Inflammatory macrophage treated with lipopolysaccharide for 1 hour (primary cell): ENCODE results near the gene PFKL.
"Not testable (repeated sequence)": the region's sequence is repeated elsewhere in the genome, so short reads cannot be mapped to it uniquely, and the experiment has no call there.

Experiments
- DNase-seq, 2 donors: peaks; one replicate each; pipeline ENCODE4 v3.0.0-alpha.2; 2020 to 2022

Gene PFKL

DNA sequence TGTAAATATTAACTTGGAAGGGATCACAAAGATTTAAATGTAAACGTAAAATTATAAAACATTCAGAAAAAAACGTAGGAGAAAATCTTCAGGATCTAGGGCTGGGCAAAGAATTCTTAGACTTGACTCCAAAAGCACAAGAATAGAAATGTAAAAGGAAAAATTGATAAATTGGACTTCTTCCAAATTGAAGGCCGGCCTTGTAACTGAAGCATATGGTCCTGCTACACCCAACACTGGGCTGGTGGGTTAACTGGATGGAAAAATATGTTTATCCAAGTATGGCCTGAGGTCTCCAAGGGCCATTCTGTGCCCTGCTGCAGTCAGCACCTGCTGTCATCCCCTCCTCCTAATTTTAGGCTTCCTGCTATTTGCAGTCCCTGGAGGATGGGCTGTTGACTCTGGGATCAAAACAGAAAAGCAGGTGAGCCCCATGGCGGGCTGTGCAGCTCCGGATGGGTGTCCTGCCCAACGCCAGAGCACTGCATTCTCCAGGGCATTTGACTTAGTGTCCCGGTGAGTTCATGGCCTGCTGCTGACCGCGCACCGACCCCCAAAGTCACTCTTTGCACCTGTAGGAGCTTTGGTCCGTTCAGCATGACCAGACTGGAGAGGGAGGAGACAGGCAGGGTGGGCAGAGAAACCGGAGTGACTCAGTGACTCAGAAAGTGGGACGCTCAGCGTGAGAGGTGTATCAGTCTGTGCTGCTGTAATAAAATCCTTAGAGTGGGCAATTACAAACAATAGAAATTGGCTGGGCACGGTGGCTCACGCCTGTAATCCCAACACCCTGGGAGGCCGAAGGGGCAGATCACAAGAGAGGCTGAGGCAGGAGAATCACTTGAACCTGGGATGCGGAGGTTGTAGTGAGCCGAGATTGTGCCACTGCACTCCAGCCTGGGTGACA is 20.2 kb upstream of the PFKL start:
- DNase-seq = no peak

DNA sequence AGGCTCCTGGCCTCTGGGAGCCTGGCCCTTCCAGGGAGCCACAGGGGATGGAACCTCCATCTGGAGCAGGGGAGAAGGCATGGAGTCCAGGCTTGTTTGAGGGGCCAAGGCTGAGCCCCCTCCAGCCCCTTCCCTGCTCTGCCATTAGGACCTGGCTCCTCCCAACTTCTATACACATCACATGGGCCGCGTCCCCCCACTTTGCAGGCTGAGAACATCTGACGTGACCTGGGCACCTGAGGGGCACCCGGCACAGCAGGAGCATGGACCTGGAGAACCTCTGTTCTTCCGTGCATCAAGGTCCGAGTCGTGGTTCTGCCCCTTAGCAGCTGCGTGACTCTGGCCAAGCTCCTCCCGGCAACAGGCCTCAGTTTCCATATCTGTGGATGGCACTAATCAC is 18.1 kb upstream of the PFKL start:
- DNase-seq = no peak

DNA sequence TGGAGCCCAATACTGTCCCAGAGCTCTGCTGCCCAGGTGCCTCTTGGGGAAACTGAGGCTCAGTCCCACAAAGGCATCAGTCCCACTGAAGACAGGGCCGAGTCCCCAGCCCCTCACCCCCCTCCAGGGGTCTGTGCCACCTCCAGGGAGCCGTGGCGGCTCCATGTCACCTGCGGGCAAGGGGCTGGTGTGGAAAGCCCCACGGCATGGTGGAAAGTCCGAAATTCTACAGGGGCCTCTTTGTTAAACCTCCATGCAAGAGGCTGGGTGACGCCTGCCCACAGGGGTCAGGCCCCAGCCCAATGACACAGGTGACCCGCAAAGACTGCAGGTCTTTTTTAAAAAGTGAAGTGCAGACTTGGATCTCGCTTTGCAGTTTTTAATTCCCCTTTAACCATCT is 17.5 kb upstream of the PFKL start:
- DNase-seq = no peak

DNA sequence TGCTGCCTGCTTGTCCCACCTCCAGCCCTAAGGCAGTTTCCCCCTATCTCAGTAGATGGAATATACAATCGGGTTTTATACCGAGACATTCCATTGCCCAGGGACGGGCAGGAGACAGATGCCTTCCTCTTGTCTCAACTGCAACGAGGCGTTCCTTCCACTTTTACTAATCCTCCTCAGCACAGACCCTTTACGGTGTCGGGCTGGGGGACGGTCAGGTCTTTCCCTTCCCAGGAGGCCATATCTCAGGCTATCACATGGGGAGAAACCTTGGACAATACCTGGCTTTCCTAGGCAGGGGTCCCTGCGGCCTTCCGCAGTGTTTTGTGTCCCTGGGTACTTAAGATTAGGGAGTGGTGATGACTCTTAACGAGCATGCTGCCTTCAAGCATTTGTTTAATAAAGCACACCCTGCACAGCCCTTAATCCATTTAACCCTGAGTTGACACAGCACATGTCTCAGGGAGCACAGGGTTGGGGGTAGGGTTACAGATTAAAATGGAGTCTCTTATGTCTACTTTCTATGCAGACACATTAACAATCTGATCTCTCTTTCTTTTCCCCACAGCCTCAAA is 16.6 kb upstream of the PFKL start:
- DNase-seq = not testable (repeated sequence)

DNA sequence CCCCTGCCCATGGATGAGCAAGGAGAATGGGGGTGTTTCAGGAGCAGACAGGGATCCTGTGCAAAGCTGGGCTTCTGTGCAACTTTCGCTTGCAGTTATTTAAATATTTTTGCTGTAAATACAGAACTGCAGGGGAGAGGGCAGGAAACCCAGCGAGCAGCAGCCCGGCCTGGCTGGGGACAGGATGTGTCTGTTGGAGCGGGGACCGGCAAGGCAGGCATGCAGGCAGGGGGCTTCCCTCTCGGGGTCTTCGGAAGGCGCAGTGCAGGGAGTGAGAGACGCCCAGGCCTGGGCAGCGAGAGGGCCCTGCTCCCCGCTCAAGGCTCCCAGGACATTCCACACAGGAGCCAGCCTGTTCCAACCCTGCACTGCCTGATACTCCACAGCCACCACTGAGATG is 15.9 kb upstream of the PFKL start:
- no peak for DNase-seq

DNA sequence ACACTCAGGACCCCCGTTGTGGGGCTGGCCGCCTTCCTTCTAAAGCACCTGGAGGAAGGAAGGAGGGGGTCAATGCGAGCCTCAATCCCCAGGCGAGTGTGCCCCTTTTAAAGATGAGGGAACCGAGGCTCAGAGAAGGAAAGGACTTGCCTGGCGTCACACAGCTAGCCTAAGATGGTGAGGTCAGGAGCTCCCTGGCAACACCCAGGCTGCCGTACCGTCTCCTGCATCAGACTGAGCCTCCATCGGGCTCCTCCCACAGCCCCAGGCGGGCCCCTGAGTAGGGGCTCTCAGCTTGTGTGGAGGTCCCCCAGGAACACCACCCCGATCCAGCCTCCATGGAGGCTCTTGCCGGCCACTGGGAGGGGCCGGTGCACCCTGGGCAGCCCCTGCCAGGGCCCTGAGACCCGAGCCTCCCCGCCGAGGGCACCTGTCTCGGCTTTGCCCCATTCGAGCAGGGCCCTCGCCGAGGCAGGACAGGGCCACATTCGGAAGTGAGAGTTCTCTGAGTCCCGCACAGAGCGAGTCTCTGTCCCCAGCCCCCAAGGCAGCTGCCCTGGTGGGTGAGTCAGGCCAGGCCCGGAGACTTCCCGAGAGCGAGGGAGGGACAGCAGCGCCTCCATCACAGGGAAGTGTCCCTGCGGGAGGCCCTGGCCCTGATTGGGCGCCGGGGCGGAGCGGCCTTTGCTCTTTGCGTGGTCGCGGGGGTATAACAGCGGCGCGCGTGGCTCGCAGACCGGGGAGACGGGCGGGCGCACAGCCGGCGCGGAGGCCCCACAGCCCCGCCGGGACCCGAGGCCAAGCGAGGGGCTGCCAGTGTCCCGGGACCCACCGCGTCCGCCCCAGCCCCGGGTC is 14.5 kb upstream of the PFKL start, which contains the start of gene AIRE:
Gene AIRE (plus strand): TSS at position 739 of the 855 bp plus-strand sequence. CDS start 131 bp downstream, outside the sequence.
- DNase-seq = no peak

DNA sequence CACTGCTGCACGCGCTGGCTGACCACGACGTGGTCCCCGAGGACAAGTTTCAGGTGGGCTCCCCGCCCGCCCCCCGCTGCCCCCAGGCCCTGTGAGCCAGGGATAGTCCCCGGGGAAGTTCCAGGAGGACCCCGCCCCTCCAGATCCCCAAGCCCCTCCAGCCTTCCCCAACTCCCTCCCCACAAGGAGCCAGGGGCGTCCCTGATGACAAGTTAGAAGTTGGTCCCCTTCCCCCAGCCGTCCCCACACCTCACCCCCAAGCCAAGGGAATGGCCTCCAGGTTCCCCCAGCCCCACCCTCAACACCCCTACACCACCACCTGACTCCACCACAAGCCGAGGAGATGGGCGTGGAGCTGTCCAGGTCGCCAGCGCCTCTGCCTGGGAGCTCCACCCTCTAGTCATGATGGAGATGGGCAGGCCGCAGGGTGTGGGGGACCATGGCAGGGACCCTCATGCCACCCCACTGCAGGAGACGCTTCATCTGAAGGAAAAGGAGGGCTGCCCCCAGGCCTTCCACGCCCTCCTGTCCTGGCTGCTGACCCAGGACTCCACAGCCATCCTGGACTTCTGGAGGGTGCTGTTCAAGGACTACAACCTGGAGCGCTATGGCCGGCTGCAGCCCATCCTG is 13.7 kb upstream of the PFKL start:
- no peak for DNase-seq

DNA sequence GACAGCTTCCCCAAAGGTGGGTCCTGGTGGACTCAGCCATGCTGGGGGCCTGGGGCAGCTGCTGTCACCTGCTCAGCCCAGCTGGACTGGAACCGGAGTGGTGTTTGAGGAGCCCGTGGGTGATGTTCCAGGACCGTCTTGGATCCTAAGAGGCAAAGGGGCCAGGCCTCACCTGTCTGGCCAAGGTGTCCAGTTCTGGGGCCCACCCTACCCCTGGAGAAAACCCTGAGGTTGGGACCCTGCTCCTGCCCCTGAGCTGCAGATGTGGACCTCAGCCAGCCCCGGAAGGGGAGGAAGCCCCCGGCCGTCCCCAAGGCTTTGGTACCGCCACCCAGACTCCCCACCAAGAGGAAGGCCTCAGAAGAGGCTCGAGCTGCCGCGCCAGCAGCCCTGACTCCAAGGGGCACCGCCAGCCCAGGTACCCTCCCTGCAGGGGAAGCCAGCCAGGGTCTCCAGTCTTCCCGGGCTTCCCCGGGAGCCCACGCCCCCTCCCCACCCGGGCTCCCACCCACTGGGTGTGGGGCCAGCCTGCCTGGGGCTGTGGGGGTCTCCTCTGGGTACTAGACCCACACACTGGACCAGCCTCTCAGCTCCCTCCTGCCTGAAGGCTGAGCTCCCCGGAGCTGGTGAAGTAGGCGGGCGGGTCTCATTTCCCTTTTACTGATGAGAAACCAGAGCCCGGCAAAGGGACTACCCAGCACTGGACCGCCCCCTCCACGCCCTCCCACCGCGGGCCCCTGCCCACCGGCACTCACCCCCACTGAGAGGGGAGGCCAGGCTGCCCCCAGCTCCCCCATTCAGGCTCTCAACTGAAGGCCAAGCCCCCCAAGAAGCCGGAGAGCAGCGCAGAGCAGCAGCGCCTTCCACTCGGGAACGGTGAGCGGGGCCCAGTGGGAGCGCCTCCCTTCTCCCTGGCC is 12.9 kb upstream of the PFKL start:
- peak in 1 of 2 donors; percentile 34 for DNase-seq

DNA sequence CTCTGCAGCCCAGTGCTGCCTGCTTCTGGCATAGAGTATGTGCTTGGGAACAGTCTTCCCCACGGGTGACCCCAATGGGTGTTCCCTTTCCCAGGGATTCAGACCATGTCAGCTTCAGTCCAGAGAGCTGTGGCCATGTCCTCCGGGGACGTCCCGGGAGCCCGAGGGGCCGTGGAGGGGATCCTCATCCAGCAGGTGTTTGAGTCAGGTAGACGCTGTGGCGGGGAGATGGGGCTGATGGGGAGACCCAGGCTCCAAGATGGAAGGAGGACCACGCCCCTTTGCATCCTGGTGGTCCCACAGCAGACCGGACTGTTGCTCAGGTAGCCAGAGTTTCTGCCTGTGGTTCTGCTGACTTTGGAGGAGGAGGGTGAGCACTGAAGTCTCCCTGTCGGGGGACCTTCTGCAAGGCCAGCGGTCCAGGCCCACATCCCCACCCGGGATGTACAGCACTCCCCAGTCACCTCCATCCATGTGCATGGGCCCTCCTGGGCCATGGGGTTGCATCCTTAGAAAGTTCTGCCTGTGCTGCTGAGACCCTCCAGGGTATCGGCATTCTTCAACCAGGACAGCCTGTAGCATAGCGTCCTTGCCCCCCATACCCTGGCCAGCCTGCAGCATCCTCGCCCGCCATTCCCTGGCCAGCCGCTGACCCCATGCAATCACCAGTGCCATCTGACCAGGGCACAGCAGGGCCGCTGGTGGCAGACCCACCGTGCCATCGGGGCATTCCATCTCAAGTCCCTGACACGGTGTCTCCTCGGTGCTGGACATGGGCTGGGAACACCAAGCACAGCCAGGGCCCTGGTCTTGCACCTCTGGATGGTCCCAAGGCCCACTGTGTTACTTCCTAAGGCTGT is 11.4 kb upstream of the PFKL start:
- DNase-seq = no peak

DNA sequence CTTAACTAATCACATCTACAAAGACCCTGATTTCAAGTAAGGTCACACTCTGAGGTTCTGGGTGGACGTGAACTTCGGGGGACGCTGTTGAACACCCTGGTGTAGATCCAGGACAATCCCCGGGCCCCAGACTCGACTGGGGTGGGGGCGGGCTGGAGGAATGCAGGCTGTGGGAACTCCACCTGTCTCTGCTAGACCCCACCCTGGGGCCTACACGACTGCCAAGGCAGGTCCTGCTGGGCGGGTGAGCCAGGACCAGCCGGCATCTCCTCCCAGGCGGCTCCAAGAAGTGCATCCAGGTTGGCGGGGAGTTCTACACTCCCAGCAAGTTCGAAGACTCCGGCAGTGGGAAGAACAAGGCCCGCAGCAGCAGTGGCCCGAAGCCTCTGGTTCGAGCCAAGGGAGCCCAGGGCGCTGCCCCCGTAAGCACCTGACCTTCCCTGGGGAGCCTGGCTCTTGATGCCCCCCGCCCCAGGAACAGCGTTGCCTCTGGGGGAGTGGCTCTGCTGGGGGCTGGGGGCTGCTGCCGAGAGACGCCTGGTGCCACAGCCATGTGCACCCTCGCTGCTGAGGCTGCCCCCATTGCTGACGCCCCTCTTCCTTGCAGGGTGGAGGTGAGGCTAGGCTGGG is 10.4 kb upstream of the PFKL start:
- no peak for DNase-seq

DNA sequence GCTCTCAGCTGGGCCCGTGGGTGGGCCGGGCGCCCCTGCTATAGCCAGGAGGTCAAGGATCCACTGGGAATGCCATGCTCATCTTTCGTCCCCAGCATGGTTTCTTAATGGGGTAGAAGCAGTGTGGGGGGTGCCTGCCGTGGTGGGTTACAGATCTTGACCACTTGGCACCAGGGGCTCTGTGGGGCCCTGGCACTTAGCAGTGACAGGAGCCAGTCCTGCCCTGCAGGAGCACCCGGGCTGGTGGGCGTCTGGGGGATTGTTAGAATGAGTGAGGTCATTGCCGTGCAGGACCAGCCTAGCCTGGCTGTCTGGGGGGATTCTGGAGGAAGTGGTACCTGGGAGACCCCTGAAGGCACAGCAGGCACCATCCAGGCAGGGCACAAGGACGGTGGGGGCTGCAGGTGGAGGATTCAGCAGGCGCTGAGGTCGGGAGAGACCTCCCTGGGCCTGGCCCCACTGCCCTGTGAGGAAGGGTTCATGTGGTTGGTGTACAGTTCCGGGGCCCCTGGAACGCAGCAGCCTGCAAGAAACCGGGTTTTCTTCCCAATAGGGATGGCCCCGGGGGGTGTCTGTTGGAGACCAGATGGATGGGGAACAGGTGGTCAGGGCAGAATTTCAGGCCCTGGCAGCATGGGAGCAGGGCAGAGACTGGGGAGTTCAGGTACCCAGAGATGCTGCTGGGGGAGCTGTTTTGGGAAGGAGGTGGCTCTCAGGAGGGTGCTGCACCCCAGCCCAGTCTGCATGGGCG is 9.4 kb upstream of the PFKL start:
- DNase-seq = no peak

DNA sequence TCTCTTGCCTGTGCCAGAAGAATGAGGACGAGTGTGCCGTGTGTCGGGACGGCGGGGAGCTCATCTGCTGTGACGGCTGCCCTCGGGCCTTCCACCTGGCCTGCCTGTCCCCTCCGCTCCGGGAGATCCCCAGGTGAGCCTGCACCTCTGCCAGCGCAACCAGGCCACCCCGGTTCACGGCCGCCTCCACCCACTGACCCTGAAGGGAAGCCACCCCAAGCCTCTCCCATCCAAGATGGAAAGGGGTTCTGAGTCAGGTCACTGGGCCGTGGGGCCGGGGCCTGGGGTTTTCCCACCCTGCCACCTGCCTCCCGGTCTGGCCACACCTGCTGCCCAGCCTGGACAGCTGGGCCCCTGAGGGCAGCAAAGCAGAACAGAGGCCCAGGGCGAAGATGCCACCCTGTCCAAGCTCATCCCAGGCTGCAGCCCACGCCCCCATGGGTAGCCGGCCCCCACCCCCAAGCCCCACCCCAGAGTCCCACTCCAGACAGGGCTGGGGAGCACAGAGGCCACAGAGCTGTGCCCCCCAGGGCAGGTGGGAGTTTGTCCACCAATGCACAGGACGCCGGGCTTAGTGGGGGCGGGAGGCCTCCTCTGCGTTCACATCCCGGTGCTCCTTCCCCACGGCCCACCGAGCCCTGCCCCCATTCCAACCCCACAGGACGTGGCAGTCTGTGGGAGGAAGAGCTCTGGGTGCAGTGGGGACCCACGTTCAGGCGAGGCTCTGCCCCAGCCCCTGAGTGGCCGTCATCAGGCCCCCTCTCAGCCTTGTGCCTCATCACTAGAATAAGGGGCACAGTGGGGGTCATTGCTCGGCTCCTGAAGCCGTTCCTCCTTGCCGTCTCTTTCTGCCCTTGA is 8.5 kb upstream of the PFKL start:
- no peak for DNase-seq

DNA sequence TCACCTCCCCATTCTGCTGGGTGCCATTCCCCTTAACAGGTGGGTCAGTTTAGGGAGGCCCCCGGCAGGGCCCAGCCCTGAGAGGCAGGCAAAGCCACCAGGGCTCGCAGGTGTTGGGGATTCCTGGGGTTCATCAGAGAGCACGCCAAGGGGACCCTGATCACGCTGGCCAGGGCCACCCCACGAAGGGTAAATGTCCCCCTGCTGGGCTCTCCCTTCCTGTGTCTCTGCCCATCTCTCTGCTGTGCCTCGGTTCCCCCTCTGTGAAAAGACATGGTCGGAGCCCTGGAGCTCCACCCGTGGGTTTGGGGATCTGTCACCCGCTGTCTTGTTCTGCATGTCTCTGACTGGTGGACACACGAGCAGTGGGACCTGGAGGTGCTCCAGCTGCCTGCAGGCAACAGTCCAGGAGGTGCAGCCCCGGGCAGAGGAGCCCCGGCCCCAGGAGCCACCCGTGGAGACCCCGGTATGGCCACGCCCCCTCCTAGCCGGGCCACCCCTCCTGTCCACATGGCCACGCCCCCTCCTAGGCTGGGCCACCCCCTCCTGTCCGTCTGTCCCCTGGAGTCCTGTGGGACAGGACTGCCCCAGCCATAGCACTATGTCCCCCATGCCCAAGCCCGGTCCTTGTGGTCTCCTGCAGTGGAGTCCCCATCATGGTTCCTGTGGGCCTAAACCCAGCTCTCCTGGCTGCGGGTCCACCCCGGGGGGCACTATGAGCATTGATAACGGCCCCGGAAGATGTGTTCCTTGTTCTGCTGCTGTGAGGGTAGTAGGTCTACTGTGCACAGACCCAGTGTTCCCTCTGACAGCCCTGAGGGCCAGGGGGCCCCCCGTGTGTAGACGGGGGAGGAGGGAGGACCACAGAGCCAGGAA is 7.7 kb upstream of the PFKL start:
- no peak for DNase-seq

DNA sequence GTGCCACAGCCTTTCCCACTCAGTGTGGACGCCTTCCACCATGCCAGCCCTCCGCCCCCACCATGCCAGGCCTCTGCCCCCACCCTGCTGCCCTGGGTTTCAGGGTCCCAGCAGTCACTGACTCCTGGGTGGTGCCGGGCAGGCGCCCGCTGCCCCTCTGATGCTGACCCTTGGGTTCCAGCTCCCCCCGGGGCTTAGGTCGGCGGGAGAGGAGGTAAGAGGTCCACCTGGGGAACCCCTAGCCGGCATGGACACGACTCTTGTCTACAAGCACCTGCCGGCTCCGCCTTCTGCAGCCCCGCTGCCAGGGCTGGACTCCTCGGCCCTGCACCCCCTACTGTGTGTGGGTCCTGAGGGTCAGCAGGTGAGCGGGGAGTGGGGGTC is 7.0 kb upstream of the PFKL start:
- no peak for DNase-seq

DNA sequence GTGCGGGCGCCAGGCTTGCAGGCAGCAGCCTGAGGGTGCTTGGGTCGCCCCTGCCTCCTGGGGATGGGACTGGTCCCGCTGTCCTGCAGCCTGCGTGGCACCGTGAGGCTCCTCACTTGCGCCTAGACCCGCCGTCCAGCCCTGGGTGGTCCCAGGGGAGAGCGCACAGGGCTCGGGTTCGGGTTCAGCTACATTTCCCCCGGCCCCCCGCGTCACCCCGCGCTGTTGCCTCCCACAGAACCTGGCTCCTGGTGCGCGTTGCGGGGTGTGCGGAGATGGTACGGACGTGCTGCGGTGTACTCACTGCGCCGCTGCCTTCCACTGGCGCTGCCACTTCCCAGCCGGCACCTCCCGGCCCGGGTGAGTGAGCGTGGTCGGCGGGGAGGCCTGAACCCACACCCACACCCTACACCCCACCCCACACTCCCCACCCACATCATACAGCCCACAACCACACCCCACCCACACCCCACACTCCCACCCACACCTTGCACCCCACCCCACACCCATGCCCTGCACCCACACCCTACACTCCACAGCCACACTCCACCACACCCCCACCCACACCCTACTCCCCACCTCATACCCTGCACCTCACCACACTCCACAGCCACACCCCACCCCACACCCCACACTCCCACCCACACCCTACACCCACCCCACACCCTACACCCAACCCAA is 6.2 kb upstream of the PFKL start:
- no peak for DNase-seq

DNA sequence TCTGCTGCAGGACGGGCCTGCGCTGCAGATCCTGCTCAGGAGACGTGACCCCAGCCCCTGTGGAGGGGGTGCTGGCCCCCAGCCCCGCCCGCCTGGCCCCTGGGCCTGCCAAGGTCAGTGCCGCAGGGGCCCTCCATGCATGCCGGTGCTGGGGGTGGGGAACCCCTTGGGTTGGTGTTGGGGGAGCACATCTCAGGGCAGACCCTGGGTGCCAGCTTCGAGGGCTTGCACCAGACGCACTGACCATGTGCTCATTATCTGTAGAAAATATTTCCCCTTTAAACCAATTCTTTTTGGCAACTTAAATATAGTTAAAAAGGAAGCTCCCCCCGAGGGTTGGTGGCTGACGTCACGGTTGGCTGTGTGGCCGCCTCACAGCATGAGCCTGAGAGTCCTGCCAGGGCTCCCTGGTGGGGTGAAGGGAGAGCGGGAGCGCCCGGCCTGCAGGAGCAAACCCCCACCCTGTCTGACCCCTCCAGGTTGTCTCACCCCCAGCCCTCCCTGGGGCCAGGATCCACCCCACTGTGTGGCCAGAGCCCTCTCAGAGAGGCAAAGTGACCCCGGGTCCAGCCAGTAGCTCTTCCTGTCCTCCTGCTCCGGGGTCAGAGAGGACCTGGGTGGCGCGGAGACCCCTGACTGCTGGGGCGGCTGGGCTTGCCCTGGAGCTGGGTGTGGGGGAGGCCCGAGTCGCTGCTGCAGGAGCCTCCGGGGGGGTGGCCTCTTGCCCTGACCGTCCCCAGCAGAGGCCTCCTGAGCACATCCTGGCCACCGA is 5.3 kb upstream of the PFKL start:
- peak; percentile 52 to 54 for DNase-seq
